ENCODE results near the gene GLIS2. TPM values are rescaled to one million over a fixed set of nuclear protein-coding genes. Genes with fewer than 3 reads are reported as not detected.

Gene GLIS2
- total RNA-seq, 1 experiment from 2014 or later: 44.2 TPM

DNA sequence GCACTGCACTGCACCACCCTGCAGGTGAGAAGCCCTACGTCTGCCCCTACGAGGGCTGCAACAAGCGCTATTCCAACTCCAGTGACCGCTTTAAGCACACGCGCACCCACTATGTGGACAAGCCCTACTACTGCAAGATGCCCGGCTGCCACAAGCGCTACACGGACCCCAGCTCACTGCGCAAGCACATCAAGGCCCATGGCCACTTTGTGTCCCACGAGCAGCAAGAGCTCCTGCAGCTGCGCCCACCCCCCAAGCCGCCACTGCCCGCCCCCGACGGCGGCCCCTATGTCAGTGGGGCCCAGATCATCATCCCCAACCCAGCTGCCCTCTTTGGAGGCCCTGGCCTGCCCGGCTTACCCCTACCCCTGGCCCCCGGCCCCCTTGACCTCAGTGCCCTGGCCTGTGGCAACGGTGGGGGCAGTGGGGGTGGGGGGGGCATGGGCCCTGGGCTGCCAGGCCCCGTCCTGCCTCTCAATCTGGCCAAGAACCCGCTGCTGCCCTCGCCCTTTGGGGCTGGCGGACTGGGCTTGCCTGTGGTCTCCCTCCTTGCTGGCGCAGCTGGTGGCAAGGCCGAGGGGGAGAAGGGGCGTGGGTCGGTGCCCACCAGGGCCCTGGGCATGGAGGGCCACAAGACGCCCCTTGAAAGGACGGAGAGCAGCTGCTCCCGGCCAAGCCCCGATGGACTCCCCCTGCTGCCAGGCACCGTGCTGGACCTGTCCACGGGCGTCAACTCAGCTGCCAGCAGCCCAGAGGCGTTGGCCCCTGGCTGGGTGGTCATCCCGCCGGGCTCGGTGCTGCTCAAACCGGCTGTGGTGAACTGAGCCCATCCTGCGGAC, 21.1 kb downstream of the GLIS2 start:
- Histone ChIP-seq H3K4me1 (replicated peaks; ENCODE audit: insufficient read depth) (no peaks in the 10 kb centered on the region), H3K36me3 (ENCODE audit: low read depth) (no peaks in the 10 kb centered on the region)
- CTCF ChIA-PET: no interaction called here

GRCh38 chr16:4337540-4338088, 21.7 kb downstream of the GLIS2 start:
- TSS peak; percentile 7 for BruUV-seq (replicated peaks)

More for the DNA sequence above, 21.1 kb downstream of the GLIS2 start:
- H3K79me2 ChIP-seq (ENCODE audit: low read depth): no peaks in the 10 kb centered on the region
- no peak overlapping the region for H3K4me3 ChIP-seq
- peaks cover 26% of the 10 kb centered on the region for H4K20me1 ChIP-seq (ENCODE audit: insufficient read depth)
- no TSS peak for BruUV-seq (replicated peaks)
- POLR2A ChIA-PET (ENCODE audit: unreplicated experiment): no interaction called here
- no peaks in the 10 kb centered on the region for H3K27me3 ChIP-seq (ENCODE audit: insufficient read depth, low read depth)
- no peak overlapping the region for H3K27ac ChIP-seq
- H3F3A ChIP-seq (ENCODE audit: insufficient read depth, low read depth): peaks cover 7% of the 10 kb centered on the region; the same call in 1 of the 2 replicates
- intact Hi-C loops (cut with micrococcal nuclease; ENCODE audit: unreplicated experiment): no loop called here
- no peak for DNase-seq
- TF ChIP-seq CTCF (conservative IDR thresholded peaks at IDR 0.05): no peak
- no peak for TF ChIP-seq EZH2 (IDR thresholded peaks at IDR 0.05; ENCODE audit: low read depth)
- no peaks in the 10 kb centered on the region for H3K9me3 ChIP-seq (ENCODE audit: insufficient read depth, low read depth)
- H2AFZ ChIP-seq: no peak overlapping the region
- no peak overlapping the region for H3K4me2 ChIP-seq
- H3K9me2 ChIP-seq (ENCODE audit: insufficient read depth): no peaks in the 10 kb centered on the region

DNA sequence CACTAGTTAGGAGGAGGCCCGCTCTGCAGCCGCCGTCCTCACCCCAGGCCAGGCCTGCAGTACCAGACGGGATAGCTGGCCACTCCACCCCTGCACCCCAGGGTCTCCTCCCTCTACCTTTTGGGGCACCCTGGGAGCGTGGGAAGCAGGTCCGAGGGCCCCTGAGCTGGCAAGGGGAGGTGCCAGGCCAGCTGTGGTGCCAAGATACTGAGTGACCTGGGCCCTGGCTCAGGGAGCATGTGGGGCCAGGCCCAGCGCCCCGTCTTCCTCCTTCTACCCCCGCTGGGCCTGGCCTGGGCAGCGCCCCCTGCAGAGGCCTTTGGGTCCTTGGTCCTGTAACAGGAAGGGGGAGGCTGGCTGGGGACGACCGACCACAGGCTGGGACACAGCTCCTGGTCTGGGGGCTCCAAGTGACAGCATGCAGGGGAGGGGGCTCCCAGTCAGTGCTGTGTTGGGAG, 22.3 kb downstream of the GLIS2 start:
- Histone ChIP-seq H3K27me3 (ENCODE audit: insufficient read depth, low read depth) (no peaks in the 10 kb centered on the region), H3K4me3 (no peak overlapping the region), H4K20me1 (ENCODE audit: insufficient read depth) (peaks cover 38% of the 10 kb centered on the region), H3K9me3 (ENCODE audit: insufficient read depth, low read depth) (no peaks in the 10 kb centered on the region), H3K4me2 (no peak overlapping the region), H2AFZ (no peak overlapping the region), H3K79me2 (ENCODE audit: low read depth) (peaks cover 11% of the 10 kb centered on the region), H3K36me3 (ENCODE audit: low read depth) (no peaks in the 10 kb centered on the region), H3K27ac (no peak overlapping the region), H3K9me2 (ENCODE audit: insufficient read depth) (no peaks in the 10 kb centered on the region), H3K4me1 (replicated peaks; ENCODE audit: insufficient read depth) (no peaks in the 10 kb centered on the region), H3F3A (ENCODE audit: insufficient read depth, low read depth) (peaks cover 7% of the 10 kb centered on the region; the same call in 1 of the 2 replicates)
- TF ChIP-seq CTCF (conservative IDR thresholded peaks at IDR 0.05): no peak
- ChIA-PET POLR2A (ENCODE audit: unreplicated experiment) (no interaction called here), CTCF (no interaction called here)
- intact Hi-C loops (cut with micrococcal nuclease; ENCODE audit: unreplicated experiment): no loop called here
- no TSS peak for BruUV-seq (replicated peaks)
- no peak for DNase-seq

More at GRCh38 chr16:4337540-4338088, 21.7 kb downstream of the GLIS2 start:
- no peak for DNase-seq
- H3K36me3 ChIP-seq (ENCODE audit: low read depth): no peaks in the 10 kb centered on the region
- intact Hi-C loops (cut with micrococcal nuclease; ENCODE audit: unreplicated experiment): no loop called here
- no peaks in the 10 kb centered on the region for H3K9me2 ChIP-seq (ENCODE audit: insufficient read depth)
- peaks cover 5% of the 10 kb centered on the region; the same call in 1 of the 2 replicates for H3K79me2 ChIP-seq (ENCODE audit: low read depth)
- no peak overlapping the region for H2AFZ ChIP-seq
- TF ChIP-seq EZH2 (IDR thresholded peaks at IDR 0.05; ENCODE audit: low read depth) (no peak), CTCF (conservative IDR thresholded peaks at IDR 0.05) (no peak)
- H3K4me1 ChIP-seq (replicated peaks; ENCODE audit: insufficient read depth): no peaks in the 10 kb centered on the region
- ChIA-PET CTCF (no interaction called here), POLR2A (ENCODE audit: unreplicated experiment) (no interaction called here)
- no peaks in the 10 kb centered on the region for H3K27me3 ChIP-seq (ENCODE audit: insufficient read depth, low read depth)
- no peak overlapping the region for H3K4me2 ChIP-seq
- no peak overlapping the region for H3K4me3 ChIP-seq
- peaks cover 33% of the 10 kb centered on the region for H4K20me1 ChIP-seq (ENCODE audit: insufficient read depth)
- H3K9me3 ChIP-seq (ENCODE audit: insufficient read depth, low read depth): no peaks in the 10 kb centered on the region
- H3K27ac ChIP-seq: no peak overlapping the region
- peaks cover 7% of the 10 kb centered on the region; the same call in 1 of the 2 replicates for H3F3A ChIP-seq (ENCODE audit: insufficient read depth, low read depth)

All from PC-9 (cell line).